GM21825 (cell line): ENCODE results near the gene PITPNM3.
"Not testable (repeated sequence)": the region's sequence is repeated elsewhere in the genome, so short reads cannot be mapped to it uniquely, and the experiment has no call there.

Experiments
- ATAC-seq: cut with Tn5 transposase; IDR thresholded peaks from one replicate; pipeline ENCODE4 v1.9.1; 2021; ENCODE audit warnings: mild to moderate bottlenecking, moderate library complexity; ENCODE audit not compliant: unreplicated experiment

Gene PITPNM3

GRCh38 chr17:6556121-6557039, at the start of gene PITPNM3:
Gene PITPNM3, minus strand, starts transcription at chr17:6556555. Its CDS starts 149 bp downstream, at chr17:6556406.
- no peak for ATAC-seq

GRCh38 chr17:6605142-6605541, 48.8 kb upstream of the PITPNM3 start:
- no peak for ATAC-seq

- no peak for ATAC-seq
These were observed 47.5 kb upstream of the PITPNM3 start for GRCh38 chr17:6603744-6604325.

DNA sequence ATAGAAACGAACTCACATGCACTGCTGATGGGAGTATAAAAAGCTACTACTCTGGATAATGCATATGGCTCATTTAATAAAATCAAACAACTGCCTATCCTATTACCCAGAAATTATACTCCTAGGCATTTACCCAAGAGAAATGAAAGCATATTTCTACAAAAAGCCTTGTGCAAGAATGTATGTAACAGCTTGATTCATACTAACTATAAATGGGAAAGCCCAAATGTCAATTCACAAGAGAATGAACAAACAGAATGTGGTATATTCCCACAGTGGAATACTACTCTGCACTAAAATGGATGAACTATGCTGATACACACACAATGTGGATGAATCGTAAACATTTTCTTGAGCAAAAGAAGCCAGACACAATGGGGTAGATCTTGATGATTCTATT, 45.8 kb upstream of the PITPNM3 start:
- ATAC-seq, result no peak

DNA sequence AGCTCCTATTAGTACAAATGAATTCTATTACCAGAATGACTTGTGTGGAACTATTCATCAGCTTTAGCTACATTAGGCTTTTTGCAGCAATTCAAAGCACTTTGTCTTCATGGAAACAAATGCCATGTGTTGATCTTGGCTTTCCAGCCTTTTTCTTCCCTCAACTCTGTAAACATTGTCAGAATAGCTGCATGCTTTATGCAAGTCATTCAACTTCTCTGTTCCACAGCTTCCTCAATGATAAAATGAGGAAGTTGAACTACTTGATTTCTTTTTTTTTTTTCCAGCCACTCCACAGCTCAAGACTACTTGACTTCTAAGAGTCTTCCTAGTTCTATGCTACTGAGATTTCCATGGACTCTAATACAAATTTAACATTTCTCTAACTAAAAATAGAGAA, 43.0 kb upstream of the PITPNM3 start:
- no peak for ATAC-seq

- no peak for ATAC-seq
These were observed 41.4 kb upstream of the PITPNM3 start for GRCh38 chr17:6597727-6598126.

- ATAC-seq, result no peak
These were observed 40.6 kb upstream of the PITPNM3 start for GRCh38 chr17:6596941-6597340.

GRCh38 chr17:6596511-6596910, 40.2 kb upstream of the PITPNM3 start:
- no peak for ATAC-seq

DNA sequence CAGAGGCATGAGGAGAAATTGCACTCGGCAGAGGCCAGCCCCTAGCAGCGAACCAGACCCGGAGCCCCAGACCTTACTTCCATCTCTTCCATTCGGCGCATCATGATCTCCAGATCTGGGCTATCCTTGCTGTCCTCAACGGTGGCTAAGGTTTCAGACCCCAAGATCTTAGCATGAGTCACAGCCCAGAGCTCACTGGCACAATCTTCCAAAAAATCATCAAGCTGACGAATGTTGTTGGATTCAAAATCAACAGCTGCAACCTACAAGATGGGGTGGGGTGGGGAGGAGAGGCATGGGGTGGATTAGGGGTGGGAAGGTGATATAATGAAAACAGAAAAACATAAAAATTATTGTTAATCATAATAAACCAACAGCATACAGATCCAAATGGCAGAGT, 39.7 kb upstream of the PITPNM3 start:
- no peak for ATAC-seq

DNA sequence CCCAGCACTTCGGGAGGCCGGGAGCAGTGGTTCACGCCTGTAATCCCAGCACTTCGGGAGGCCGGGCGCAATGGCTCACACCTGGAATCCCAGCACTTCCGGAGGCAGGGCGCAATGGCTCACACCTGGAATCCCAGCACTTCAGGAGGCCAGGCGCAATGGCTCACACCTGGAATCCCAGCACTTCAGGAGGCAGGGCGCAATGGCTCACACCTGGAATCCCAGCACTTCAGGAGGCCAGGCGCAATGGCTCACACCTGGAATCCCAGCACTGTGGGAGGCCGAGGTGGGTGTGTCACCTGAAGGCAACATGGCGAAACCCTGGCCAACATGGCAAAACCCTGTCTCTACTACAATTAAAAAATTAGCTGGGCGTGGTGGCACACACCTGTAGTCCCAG, 37.0 kb upstream of the PITPNM3 start:
- not testable (repeated sequence) for ATAC-seq

- no peak for ATAC-seq
These were observed 35.8 kb upstream of the PITPNM3 start for GRCh38 chr17:6592173-6592572.

DNA sequence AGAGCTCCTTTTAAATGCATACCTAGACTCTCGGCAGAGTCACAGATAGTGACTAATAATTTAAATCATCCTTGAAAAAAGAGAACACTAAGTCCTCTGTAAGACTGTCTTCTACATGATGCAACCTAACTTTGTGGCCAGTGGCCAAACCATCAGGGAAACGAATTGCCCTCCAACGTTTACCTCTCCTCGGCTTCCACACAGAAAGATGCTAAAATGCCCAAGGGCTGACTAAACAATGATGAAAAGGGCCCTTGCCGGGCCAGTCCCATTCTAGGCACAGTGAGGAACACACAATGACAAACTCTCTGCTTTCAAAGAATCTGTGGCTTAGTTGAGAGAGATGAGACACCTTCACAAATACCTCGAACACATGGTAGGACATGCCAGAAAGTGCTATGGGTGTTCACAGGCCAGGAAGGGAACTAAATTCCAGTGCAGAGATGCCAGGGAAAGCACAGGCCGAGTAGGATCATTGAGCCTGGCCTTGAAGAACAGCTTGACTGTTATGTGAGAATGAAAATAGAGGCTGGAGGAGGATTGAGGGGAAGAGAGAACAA, 35.3 kb upstream of the PITPNM3 start:
- no peak for ATAC-seq

GRCh38 chr17:6589266-6589946, 33.1 kb upstream of the PITPNM3 start:
- ATAC-seq, result no peak

GRCh38 chr17:6588165-6588564, 31.8 kb upstream of the PITPNM3 start:
- no peak for ATAC-seq

GRCh38 chr17:6587310-6587709, 31.0 kb upstream of the PITPNM3 start:
- no peak for ATAC-seq

DNA sequence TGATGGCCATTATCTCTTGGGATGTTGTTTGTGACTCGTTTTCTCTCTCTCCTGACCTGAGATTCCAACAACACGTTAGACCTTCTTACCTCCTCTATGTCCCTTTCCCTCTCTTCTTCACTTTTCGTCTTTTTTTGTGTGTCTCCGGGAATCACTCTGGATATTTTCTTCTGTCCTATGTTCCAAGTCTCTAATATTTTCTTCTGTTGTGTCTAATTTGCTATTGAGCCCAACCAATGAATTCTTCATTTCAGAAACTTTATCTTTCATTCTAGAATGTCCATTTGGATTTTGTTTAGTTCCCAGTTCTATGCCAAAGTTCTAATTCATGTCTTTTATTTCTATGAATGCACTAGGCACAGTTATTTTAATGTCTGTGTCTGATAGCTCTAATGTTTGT, 27.1 kb upstream of the PITPNM3 start:
- ATAC-seq, result no peak

DNA sequence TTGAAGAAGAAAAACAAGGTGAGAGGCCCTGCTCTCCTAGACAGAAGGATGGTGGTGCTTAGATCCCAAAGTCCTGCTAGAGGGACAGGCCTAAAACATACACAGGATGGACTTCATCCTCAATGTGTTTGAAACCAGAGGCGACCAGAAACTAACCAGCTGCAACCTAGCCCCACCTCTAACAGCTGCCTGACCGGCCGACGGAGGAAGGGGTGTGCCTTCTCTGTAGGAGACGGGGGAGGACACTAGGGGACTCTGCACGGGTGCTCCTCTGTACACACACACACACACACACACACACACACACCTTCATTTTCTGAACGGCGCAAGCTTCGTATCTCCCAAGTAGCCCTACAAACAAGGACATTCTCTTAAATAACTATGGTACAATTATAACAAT, 24.3 kb upstream of the PITPNM3 start:
- no peak for ATAC-seq

DNA sequence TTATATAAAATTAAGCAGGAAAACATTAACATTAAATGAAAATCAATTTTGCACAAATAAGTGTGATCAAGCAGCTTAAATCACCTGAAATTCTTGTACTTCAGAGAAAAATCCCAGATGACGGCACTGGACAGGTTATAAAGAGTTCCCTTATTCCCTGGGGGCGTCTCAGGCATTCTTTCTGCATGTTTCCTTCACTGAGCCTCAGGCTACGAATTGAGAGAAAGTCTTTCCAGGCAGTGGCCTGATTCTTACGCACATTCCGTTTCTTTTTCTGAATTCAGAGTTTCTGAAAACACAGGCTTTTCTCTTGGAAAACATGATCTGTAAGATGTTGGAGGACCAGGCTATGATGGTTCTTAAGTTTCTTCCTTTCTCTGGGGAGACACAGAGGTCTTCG, 22.1 kb upstream of the PITPNM3 start:
- no peak for ATAC-seq

GRCh38 chr17:6577686-6578263, 21.4 kb upstream of the PITPNM3 start:
- ATAC-seq, result no peak

DNA sequence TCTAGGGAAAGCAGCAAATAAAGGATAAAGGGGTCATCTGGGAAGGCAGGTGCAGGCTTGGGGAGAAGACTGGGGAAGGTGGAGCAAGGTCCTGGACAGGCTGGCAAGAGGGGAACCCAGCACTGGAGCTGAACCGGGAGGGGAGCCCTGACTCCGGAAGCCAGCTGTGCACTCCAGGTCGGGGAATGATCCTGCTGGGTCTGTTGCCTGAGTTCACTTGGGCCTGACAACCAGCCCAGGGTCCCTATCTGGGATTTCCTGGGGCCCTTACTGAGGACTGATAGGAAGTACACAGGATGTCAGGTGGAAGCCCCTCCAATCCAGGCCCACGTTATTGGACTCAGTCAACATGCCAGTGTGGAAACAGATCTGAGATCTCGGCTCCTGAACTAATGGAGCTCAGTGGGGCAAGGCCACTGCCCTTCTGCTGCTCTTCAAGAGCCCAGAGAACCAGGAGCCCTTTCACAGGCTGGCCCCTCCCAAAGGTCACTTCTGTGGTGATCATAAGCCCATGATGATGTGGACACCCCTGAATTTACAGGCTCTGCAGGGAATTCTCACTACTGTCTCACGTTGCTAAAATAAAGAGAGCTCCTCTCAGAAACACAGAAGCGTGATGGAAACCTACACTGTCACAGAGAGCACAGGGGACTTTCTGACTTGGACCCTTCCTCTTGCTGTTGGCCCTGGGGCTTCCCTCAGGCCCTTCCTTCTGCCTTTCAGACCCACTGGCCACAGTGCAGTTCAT, 19.9 kb upstream of the PITPNM3 start:
- ATAC-seq, result no peak
